CD4-positive, alpha-beta T cell (primary cell): Measurements from ENCODE around the gene SKIDA1. TPM values are rescaled to one million over a fixed set of nuclear protein-coding genes. Genes with fewer than 3 reads are reported as not detected.

ENCODE experiments used
- ATAC-seq: fragments of 200-7000 bp; cut with Tn5 transposase; one replicate; pipeline ENCODE4 v1.10.0; 2022; ENCODE audit warnings: mild to moderate bottlenecking; ENCODE audit not compliant: poor library complexity
- CTCF ChIA-PET: fragments of 350-600 bp; sonication (Branson Sonifier 250); formaldehyde crosslinking; loops from one replicate; lab custom pipeline; 2021; ENCODE audit warnings: antibody characterized with exemption, inconsistent platforms; lab: Charles Lee
- POLR2A ChIA-PET: fragments of 350-600 bp; sonication (Branson Sonifier 250); formaldehyde crosslinking; loops from one replicate; lab custom pipeline; 2021; ENCODE audit warnings: antibody characterized with exemption, inconsistent platforms; lab: Charles Lee
- DNase-seq, 14 experiments: peaks; one replicate each; pipeline ENCODE4 v3.0.0-alpha.2; 2013 to 2020; ENCODE audit warnings: mixed read lengths in 2 of 14
- H3K27ac ChIP-seq, 2 donors: one replicate each; pipeline versions ENCODE4 v1.5.1 to v1.7.0; 2013; ENCODE audit warnings: low read length in 2 of 2, low read depth in 1 of 2, mild to moderate bottlenecking in 1 of 2
- H3K27me3 ChIP-seq, 2 experiments: 1 replicate in 1 of 2; 2 replicates in 1 of 2; pipeline versions ENCODE4 v1.6.1 to v1.7.0; 2013; ENCODE audit warnings: low read length in 2 of 2, control low read depth in 1 of 2, mild to moderate bottlenecking in 1 of 2, moderate library complexity in 1 of 2; ENCODE audit not compliant: insufficient read depth in 2 of 2, control insufficient read depth in 1 of 2
- H3K36me3 ChIP-seq: one replicate; pipeline ENCODE4 v1.6.1; 2013; ENCODE audit warnings: low read length, control low read depth; ENCODE audit not compliant: insufficient read depth
- H3K4me1 ChIP-seq: one replicate; pipeline ENCODE4 v1.6.1; 2013; ENCODE audit warnings: low read length, control low read depth; ENCODE audit not compliant: insufficient read depth
- H3K4me3 ChIP-seq: one replicate; pipeline ENCODE4 v1.5.1; 2013; ENCODE audit warnings: mild to moderate bottlenecking, low read length, moderate library complexity
- H3K9me3 ChIP-seq, 2 experiments: 1 replicate in 1 of 2; 2 replicates in 1 of 2; pipeline versions ENCODE4 v1.6.1 to v1.7.0; 2013; ENCODE audit warnings: low read length in 2 of 2, mild to moderate bottlenecking in 2 of 2, control low read depth in 1 of 2, moderate library complexity in 1 of 2; ENCODE audit not compliant: control insufficient read depth in 1 of 2, insufficient read depth in 1 of 2
- H3K27ac Mint-ChIP-seq: one replicate; pipeline ENCODE4 v1.8.0; 2020; ENCODE audit warnings: mixed read lengths
- H3K27me3 Mint-ChIP-seq: one replicate; pipeline ENCODE4 v1.8.0; 2021; ENCODE audit warnings: mixed read lengths
- H3K36me3 Mint-ChIP-seq: one replicate; pipeline ENCODE4 v1.8.0; 2021; ENCODE audit warnings: low read depth, mixed read lengths
- H3K4me1 Mint-ChIP-seq: one replicate; pipeline ENCODE4 v1.8.0; 2021; ENCODE audit warnings: low read depth, mixed read lengths
- H3K4me3 Mint-ChIP-seq: one replicate; pipeline ENCODE4 v1.8.0; 2020; ENCODE audit warnings: mild to moderate bottlenecking, mixed read lengths
- H3K9me3 Mint-ChIP-seq: one replicate; pipeline ENCODE4 v1.8.0; 2020; ENCODE audit warnings: mixed read lengths
- intact Hi-C, 2 experiments: fragments of 100-400 bp; cut with DNase I in 1 of 2; cut with micrococcal nuclease in 1 of 2; formaldehyde crosslinking; loops; one replicate each; pipeline versions ENCODE4 v1.15.1 to v1.9.0; 2023 to 2025; cut with DNase I, micrococcal nuclease
- total RNA-seq, 174 experiments: library from RNA in 2 of 174; stranded (reverse) in 2 of 174; gene quantifications; one replicate each; pipeline ENCODE4 v1.2.3 and lab custom pipeline; 2021 to 2026
- TF ChIP-seq, protein P1 (sequence below): fragments of 200-600 bp; IDR thresholded peaks from one replicate; pipeline ENCODE4 v1.8.0; 2022; ENCODE audit warnings: antibody characterized with exemption, mild to moderate bottlenecking

SKIDA1 gene
- total RNA-seq, 2 experiments from 2014 or later, result 0.22 to 0.25 TPM

DNA sequence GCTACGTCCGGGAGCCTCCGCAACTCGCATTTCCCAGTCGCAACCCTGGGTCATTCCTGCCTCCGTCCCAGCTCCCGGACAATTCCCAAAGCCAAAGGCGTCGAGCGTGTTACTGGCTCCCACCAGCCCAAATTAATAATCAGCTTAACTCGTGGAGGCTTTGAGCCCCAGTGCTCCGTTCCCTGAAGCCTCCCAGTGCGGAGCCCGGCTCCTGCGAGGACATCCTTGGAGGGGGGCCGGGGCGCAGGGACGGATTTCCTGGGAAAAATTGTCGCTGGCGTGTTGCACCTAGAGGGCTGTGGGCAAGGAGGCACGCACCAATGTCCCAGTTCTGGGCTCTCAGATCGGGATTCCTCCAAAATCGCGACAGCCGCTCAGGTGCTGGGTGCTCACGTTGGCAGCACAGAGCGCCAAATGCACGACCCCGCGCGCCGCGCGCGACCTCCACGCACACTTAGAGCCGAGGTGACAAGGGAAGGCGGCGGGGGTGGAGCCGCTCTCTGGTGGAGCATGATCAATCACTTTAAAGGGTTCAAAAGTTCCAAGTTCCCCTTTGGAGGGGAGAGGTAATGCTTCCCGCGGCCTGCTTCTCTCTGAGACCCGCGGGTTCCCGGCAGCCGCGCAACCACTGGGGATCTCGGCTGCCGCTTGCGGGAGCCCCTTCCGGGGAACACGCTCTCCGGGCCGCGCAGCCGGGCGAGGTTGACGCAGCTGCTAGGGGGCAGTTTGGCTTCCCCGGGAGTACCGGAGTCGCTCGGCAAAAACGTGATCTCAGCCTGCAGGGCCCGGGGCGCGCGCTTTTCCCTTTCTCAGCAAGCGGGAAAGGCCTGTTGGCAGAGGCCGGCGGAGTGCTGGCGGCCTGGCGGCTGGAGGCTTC is 25.5 kb downstream of the SKIDA1 start:
- H3K9me3 ChIP-seq, result peaks cover 0 to 24% of the 10 kb centered on the region in 2 experiments
- CTCF ChIA-PET, result interaction anchor here (0.6 kb wide), 1 partner anchor 195 kb away, joined by 7 read pairs; no protein-coding TSS in a partner anchor
- H3K4me3 ChIP-seq, result peak overlapping the region; percentile 2
- ATAC-seq (no peak), DNase-seq (peak in 3 of 14 experiments; percentile 35 to 45 (median 39))
- H3K27me3 ChIP-seq, result peaks cover 34 to 51% of the 10 kb centered on the region in 2 experiments
- H3K36me3 Mint-ChIP-seq, result no peaks in the 10 kb centered on the region
- peaks cover 58% of the 10 kb centered on the region for H3K27me3 Mint-ChIP-seq
- H3K27ac ChIP-seq, result no peak overlapping the region
- H3K36me3 ChIP-seq, result no peaks in the 10 kb centered on the region
- TF ChIP-seq, protein P1, sequence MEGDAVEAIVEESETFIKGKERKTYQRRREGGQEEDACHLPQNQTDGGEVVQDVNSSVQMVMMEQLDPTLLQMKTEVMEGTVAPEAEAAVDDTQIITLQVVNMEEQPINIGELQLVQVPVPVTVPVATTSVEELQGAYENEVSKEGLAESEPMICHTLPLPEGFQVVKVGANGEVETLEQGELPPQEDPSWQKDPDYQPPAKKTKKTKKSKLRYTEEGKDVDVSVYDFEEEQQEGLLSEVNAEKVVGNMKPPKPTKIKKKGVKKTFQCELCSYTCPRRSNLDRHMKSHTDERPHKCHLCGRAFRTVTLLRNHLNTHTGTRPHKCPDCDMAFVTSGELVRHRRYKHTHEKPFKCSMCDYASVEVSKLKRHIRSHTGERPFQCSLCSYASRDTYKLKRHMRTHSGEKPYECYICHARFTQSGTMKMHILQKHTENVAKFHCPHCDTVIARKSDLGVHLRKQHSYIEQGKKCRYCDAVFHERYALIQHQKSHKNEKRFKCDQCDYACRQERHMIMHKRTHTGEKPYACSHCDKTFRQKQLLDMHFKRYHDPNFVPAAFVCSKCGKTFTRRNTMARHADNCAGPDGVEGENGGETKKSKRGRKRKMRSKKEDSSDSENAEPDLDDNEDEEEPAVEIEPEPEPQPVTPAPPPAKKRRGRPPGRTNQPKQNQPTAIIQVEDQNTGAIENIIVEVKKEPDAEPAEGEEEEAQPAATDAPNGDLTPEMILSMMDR, result no peak
- peaks cover 25% of the 10 kb centered on the region for H3K4me1 Mint-ChIP-seq
- no peaks in the 10 kb centered on the region for H3K9me3 Mint-ChIP-seq
- intact Hi-C loops, result loop anchor here (2.0 to 10.0 kb wide), 15 partner anchors 13 to 1565 kb away; partner anchors contain the start of genes BMI1 (in 1 of the 2), DNAJC1 (in 1 of the 2) and MLLT10 (in 1 of the 2)
- H3K27ac Mint-ChIP-seq, result no peak overlapping the region
- peaks cover 33% of the 10 kb centered on the region for H3K4me1 ChIP-seq
- no peak overlapping the region for H3K4me3 Mint-ChIP-seq
- POLR2A ChIA-PET, result no interaction called here

DNA sequence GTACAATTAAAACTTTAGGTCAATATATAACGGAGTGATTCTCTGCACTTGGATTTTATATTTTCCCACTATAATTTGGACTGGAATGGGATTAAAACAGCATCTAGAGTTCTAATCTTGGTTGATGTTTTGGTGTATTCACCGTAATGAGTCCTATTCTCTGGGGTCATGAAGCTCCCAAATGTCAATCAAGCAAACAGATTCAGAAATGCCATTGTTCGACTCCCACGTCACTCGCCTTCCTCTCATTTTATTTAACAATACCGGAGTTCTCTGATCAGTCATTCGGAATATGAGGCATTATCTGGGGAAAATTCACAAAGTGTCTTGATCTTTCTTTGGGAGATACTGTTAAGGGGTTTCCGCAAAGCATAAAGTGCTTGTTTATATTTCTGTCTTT is 26.5 kb downstream of the SKIDA1 start:
- TF ChIP-seq, protein P1, result no peak
- CTCF ChIA-PET, result no interaction called here
- Mint-ChIP-seq H3K27me3 (peaks cover 58% of the 10 kb centered on the region), H3K4me1 (peaks cover 28% of the 10 kb centered on the region), H3K27ac (no peak overlapping the region), H3K36me3 (no peaks in the 10 kb centered on the region), H3K4me3 (peak overlapping the region; percentile 43), H3K9me3 (no peaks in the 10 kb centered on the region)
- Histone ChIP-seq H3K4me1 (peaks cover 43% of the 10 kb centered on the region), H3K9me3 (peaks cover 0 to 28% of the 10 kb centered on the region in 2 experiments), H3K4me3 (no peak overlapping the region), H3K27ac (no peak overlapping the region), H3K27me3 (peaks cover 43 to 60% of the 10 kb centered on the region in 2 experiments), H3K36me3 (no peaks in the 10 kb centered on the region)
- POLR2A ChIA-PET, result interaction anchor here (5.4 kb wide), 1 partner anchor 28 kb away, joined by 40 read pairs; the partner anchor contains the start of gene SKIDA1
- DNase-seq (no peak), ATAC-seq (no peak)
- intact Hi-C loops, result loop anchor here (2.0 to 10.0 kb wide), 14 partner anchors 14 to 1566 kb away; partner anchors contain the start of genes BMI1 (in 1 of the 2), DNAJC1 (in 1 of the 2) and MLLT10 (in 1 of the 2)

DNA sequence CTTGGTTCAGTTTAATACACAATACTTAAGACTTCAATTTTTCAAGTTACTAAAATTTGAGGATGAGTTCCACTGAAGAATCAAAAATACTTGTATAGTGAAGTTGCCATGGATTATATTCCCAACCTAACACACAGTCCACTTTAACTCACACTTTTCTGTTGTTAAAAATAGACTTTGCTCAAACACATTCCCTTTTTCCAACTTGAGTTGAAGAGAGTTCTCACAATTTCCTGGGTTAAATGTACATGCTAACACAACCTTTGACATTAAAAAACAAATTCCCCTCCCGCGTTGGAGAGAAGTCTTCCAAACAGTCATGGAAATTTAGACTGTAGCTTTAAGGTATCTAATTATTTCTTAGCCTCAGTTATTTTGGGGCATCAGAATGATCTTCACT is 27.1 kb downstream of the SKIDA1 start:
- Histone ChIP-seq H3K36me3 (no peaks in the 10 kb centered on the region), H3K9me3 (peaks cover 0 to 31% of the 10 kb centered on the region in 2 experiments), H3K27ac (no peak overlapping the region), H3K27me3 (peaks cover 50 to 65% of the 10 kb centered on the region in 2 experiments), H3K4me1 (peaks cover 46% of the 10 kb centered on the region), H3K4me3 (no peak overlapping the region)
- intact Hi-C loops, result loop anchor here (2.0 to 10.0 kb wide), 14 partner anchors 14 to 1566 kb away; partner anchors contain the start of genes BMI1 (in 1 of the 2), DNAJC1 (in 1 of the 2) and MLLT10 (in 1 of the 2)
- ATAC-seq (no peak), DNase-seq (no peak)
- peak overlapping the region; percentile 87 for H3K4me3 Mint-ChIP-seq
- POLR2A ChIA-PET, result interaction anchor here (0.6 to 5.4 kb wide), 3 partner anchors 20 to 818 kb away, joined by 3 to 40 read pairs (median 4); partner anchors contain the start of genes COMMD3 and SKIDA1
- no peaks in the 10 kb centered on the region for H3K36me3 Mint-ChIP-seq
- TF ChIP-seq, protein P1, result no peak
- CTCF ChIA-PET, result no interaction called here
- no peaks in the 10 kb centered on the region for H3K9me3 Mint-ChIP-seq
- H3K27ac Mint-ChIP-seq, result no peak overlapping the region
- peaks cover 30% of the 10 kb centered on the region for H3K4me1 Mint-ChIP-seq
- peaks cover 61% of the 10 kb centered on the region for H3K27me3 Mint-ChIP-seq
